CD1c-positive myeloid dendritic cell (primary cell): ENCODE data around the gene RNF11.
"Not testable (repeated sequence)": the region's sequence is repeated elsewhere in the genome, so short reads cannot be mapped to it uniquely, and the experiment has no call there.

ENCODE experiments used
- DNase-seq: peaks from one replicate; pipeline ENCODE4 v3.0.0-alpha.2; 2016; ENCODE audit errors: extremely low spot score

RNF11 gene

GRCh38 chr1:51227231-51227960 lies 8.7 kb upstream of the RNF11 start:
- not testable (repeated sequence) for DNase-seq

- not testable (repeated sequence) for DNase-seq
Observed at GRCh38 chr1:51228471-51228870, 7.6 kb upstream of the RNF11 start.

- DNase-seq: no peak
Observed at GRCh38 chr1:51230501-51231078, 5.5 kb upstream of the RNF11 start.

GRCh38 chr1:51231120-51231519 lies 5.0 kb upstream of the RNF11 start:
- DNase-seq: no peak

GRCh38 chr1:51231896-51232295 lies 4.2 kb upstream of the RNF11 start:
- no peak for DNase-seq

- DNase-seq: peak; percentile 73
Observed at GRCh38 chr1:51234236-51234635, 1.8 kb upstream of the RNF11 start.

GRCh38 chr1:51234721-51235425 lies 1.2 kb upstream of the RNF11 start:
- peak; percentile 67 for DNase-seq

GRCh38 chr1:51236531-51237350 lies 668 bp downstream of the RNF11 start:
- peak; percentile 56 for DNase-seq

- no peak for DNase-seq
Observed at GRCh38 chr1:51237351-51238033, 1.4 kb downstream of the RNF11 start.

GRCh38 chr1:51238034-51238403 lies 1.9 kb downstream of the RNF11 start:
- no peak for DNase-seq

GRCh38 chr1:51240084-51240483 lies 4.0 kb downstream of the RNF11 start:
- no peak for DNase-seq

GRCh38 chr1:51241119-51241518 lies 5.0 kb downstream of the RNF11 start:
- no peak for DNase-seq

GRCh38 chr1:51242546-51242945 lies 6.5 kb downstream of the RNF11 start:
- no peak for DNase-seq

GRCh38 chr1:51247022-51247421 lies 10.9 kb downstream of the RNF11 start:
- DNase-seq: no peak

GRCh38 chr1:51247499-51247898 lies 11.4 kb downstream of the RNF11 start:
- DNase-seq: no peak

GRCh38 chr1:51249445-51249844 lies 13.4 kb downstream of the RNF11 start:
- DNase-seq: no peak

- DNase-seq: not testable (repeated sequence)
Observed at GRCh38 chr1:51250729-51251128, 14.7 kb downstream of the RNF11 start.

GRCh38 chr1:51251165-51251564 lies 15.1 kb downstream of the RNF11 start:
- not testable (repeated sequence) for DNase-seq

GRCh38 chr1:51252366-51252765 lies 16.3 kb downstream of the RNF11 start:
- DNase-seq: no peak

GRCh38 chr1:51253691-51254090 lies 17.6 kb downstream of the RNF11 start:
- no peak for DNase-seq

- no peak for DNase-seq
Observed at GRCh38 chr1:51255331-51255730, 19.3 kb downstream of the RNF11 start.
